Right atrium auricular region (tissue), 2 donors: ENCODE data around the gene GP9. TPM values are rescaled to one million over a fixed set of nuclear protein-coding genes. Genes with fewer than 3 reads are reported as not detected.

Experiments
- DNase-seq: peaks from one replicate; pipeline ENCODE4 v3.0.0-alpha.2; 2019; ENCODE audit warnings: low spot score
- H3K27ac ChIP-seq, 2 donors: fragments of 200-600 bp; sonication (generic); 1 replicate in 1 of 2; 2 replicates in 1 of 2; pipeline ENCODE4 v1.5.1; 2016 to 2019
- H3K27me3 ChIP-seq, 2 donors: fragments of 200-600 bp; sonication (generic); one replicate each; pipeline versions ENCODE4 v1.5.1 to v1.6.0; 2017 to 2019
- H3K36me3 ChIP-seq: fragments of 200-600 bp; sonication (generic); one replicate; pipeline ENCODE4 v1.5.1; 2016
- H3K4me1 ChIP-seq, 2 donors: fragments of 200-600 bp; sonication (generic); one replicate each; pipeline versions ENCODE4 v1.5.1 to v1.6.0; 2017 to 2019
- H3K4me3 ChIP-seq, 2 donors: fragments of 200-600 bp; sonication (generic); 1 replicate in 1 of 2; 2 replicates in 1 of 2; pipeline ENCODE4 v1.5.1; 2017 to 2019; ENCODE audit warnings: mild to moderate bottlenecking in 1 of 2, moderate library complexity in 1 of 2
- H3K9me3 ChIP-seq, 2 donors: fragments of 200-600 bp; sonication (generic); one replicate each; pipeline ENCODE4 v1.5.1; 2019
- CTCF ChIP-seq, 2 donors: fragments of 200-600 bp; sonication (generic); IDR thresholded peaks; one replicate each; pipeline ENCODE4 v1.5.1; 2019; ENCODE audit warnings: antibody characterized with exemption in 2 of 2
- total RNA-seq, 2 donors: library from RNA; depleted of rRNA; stranded (reverse); fragments of >200 nt; gene quantifications; one replicate each; pipeline ENCODE4 v1.1.0, GENCODE V29; 2016

The GP9 gene
- total RNA-seq, 2 donors from 2014 or later: not detected

GRCh38 chr3:129077222-129077621, 16.6 kb downstream of the GP9 start:
- no peak for DNase-seq
- H3K27ac ChIP-seq: no peak overlapping the region

GRCh38 chr3:129078510-129078909, 17.9 kb downstream of the GP9 start:
- DNase-seq: no peak
- no peak overlapping the region for H3K27ac ChIP-seq

More at GRCh38 chr3:129077222-129077621, 16.6 kb downstream of the GP9 start:
- H3K4me3 ChIP-seq: no peak overlapping the region
- no peaks in the 10 kb centered on the region for H3K9me3 ChIP-seq
- no peaks in the 10 kb centered on the region for H3K36me3 ChIP-seq
- H3K4me1 ChIP-seq: no peaks in the 10 kb centered on the region
- TF ChIP-seq CTCF (IDR thresholded peaks at IDR 0.05): no peak
- no peaks in the 10 kb centered on the region for H3K27me3 ChIP-seq

GRCh38 chr3:129081503-129081902, 20.9 kb downstream of the GP9 start:
- Histone ChIP-seq H3K27ac (no peak overlapping the region), H3K4me1 (no peaks in the 10 kb centered on the region), H3K9me3 (no peaks in the 10 kb centered on the region), H3K27me3 (no peaks in the 10 kb centered on the region), H3K4me3 (no peak overlapping the region), H3K36me3 (no peaks in the 10 kb centered on the region)
- no peak for DNase-seq
- TF ChIP-seq CTCF (IDR thresholded peaks at IDR 0.05): no peak

More at GRCh38 chr3:129078510-129078909, 17.9 kb downstream of the GP9 start:
- Histone ChIP-seq H3K27me3 (no peaks in the 10 kb centered on the region), H3K4me1 (no peaks in the 10 kb centered on the region), H3K36me3 (no peaks in the 10 kb centered on the region), H3K9me3 (no peaks in the 10 kb centered on the region), H3K4me3 (no peak overlapping the region)
- TF ChIP-seq CTCF (IDR thresholded peaks at IDR 0.05): no peak

GRCh38 chr3:129082026-129082425, 21.4 kb downstream of the GP9 start:
- Histone ChIP-seq H3K4me1 (peaks cover 0 to 5% of the 10 kb centered on the region in 2 donors), H3K27me3 (no peaks in the 10 kb centered on the region), H3K9me3 (no peaks in the 10 kb centered on the region), H3K27ac (no peak overlapping the region), H3K36me3 (no peaks in the 10 kb centered on the region), H3K4me3 (no peak overlapping the region)
- DNase-seq: no peak
- no peak for TF ChIP-seq CTCF (IDR thresholded peaks at IDR 0.05)

GRCh38 chr3:129084501-129084900, 23.9 kb downstream of the GP9 start:
- H3K27ac ChIP-seq: no peak overlapping the region
- TF ChIP-seq CTCF (IDR thresholded peaks at IDR 0.05): no peak
- H3K4me1 ChIP-seq: peaks cover 0 to 9% of the 10 kb centered on the region in 2 donors
- no peak overlapping the region for H3K4me3 ChIP-seq
- H3K27me3 ChIP-seq: no peaks in the 10 kb centered on the region
- DNase-seq: no peak
- no peaks in the 10 kb centered on the region for H3K9me3 ChIP-seq
- H3K36me3 ChIP-seq: no peaks in the 10 kb centered on the region

GRCh38 chr3:129085165-129085715, 24.7 kb downstream of the GP9 start:
- Histone ChIP-seq H3K9me3 (no peaks in the 10 kb centered on the region), H3K27me3 (no peaks in the 10 kb centered on the region), H3K4me1 (peaks cover 0 to 9% of the 10 kb centered on the region in 2 donors), H3K27ac (no peak overlapping the region), H3K36me3 (no peaks in the 10 kb centered on the region), H3K4me3 (no peak overlapping the region)
- DNase-seq: no peak
- TF ChIP-seq CTCF (IDR thresholded peaks at IDR 0.05): no peak
